Aorta (tissue), 5 donors: ENCODE data around the gene UTP3. TPM values are rescaled to one million over a fixed set of nuclear protein-coding genes. Genes with fewer than 3 reads are reported as not detected.
"Not testable (repeated sequence)": the region's sequence is repeated elsewhere in the genome, so short reads cannot be mapped to it uniquely, and the experiment has no call there.

ENCODE experiments used
- ATAC-seq: fragments of 200-7000 bp; cut with Tn5 transposase; one replicate; pipeline ENCODE4 v1.9.1; 2022; ENCODE audit warnings: moderate library complexity; ENCODE audit not compliant: low FRiP score
- DNase-seq, 2 donors: peaks; one replicate each; pipeline ENCODE4 v3.0.0-alpha.2; 2020
- H3K27ac ChIP-seq, 2 donors: one replicate each; pipeline ENCODE4 v1.5.1; 2013; ENCODE audit warnings: low read length in 2 of 2, mild to moderate bottlenecking in 2 of 2, moderate library complexity in 2 of 2, control low read depth in 1 of 2, inconsistent platforms in 1 of 2, low read depth in 1 of 2
- H3K27me3 ChIP-seq, 2 donors: one replicate each; pipeline ENCODE4 v1.6.1; 2013; ENCODE audit warnings: control low read depth in 1 of 2, low read length in 1 of 2, mild to moderate bottlenecking in 1 of 2, moderate library complexity in 1 of 2; ENCODE audit not compliant: insufficient read depth in 2 of 2, control insufficient read depth in 1 of 2
- H3K36me3 ChIP-seq, 2 donors: one replicate each; pipeline ENCODE4 v1.6.1; 2013; ENCODE audit warnings: control low read depth in 1 of 2, low read length in 1 of 2, mild to moderate bottlenecking in 1 of 2; ENCODE audit not compliant: insufficient read depth in 2 of 2, control insufficient read depth in 1 of 2
- H3K4me1 ChIP-seq, 2 donors: one replicate each; pipeline ENCODE4 v1.6.1; 2013; ENCODE audit warnings: low read length in 2 of 2, control low read depth in 1 of 2, mild to moderate bottlenecking in 1 of 2, moderate library complexity in 1 of 2; ENCODE audit not compliant: insufficient read depth in 2 of 2, control insufficient read depth in 1 of 2
- H3K4me3 ChIP-seq, 2 donors: one replicate each; pipeline ENCODE4 v1.5.1; 2013; ENCODE audit warnings: low read length in 2 of 2, control low read depth in 1 of 2, mild to moderate bottlenecking in 1 of 2
- H3K9me3 ChIP-seq: one replicate; pipeline ENCODE4 v1.6.1; 2013; ENCODE audit warnings: mild to moderate bottlenecking, low read length; ENCODE audit not compliant: control insufficient read depth
- WGBS, 2 donors: extraction: QIAGEN DNeasy Blood & Tissue Kit; methylation state at CpG; one replicate each; pipeline ENCODE4 v1.1.7; 2013; 5-methylcytosine and 5-hydroxymethylcytosine counted together
- intact Hi-C, 2 donors: fragments of 100-400 bp; cut with DNase I; formaldehyde crosslinking; loops; one replicate each; pipeline versions ENCODE4 v1.14.2 to v1.15.0; 2022
- polyA plus RNA-seq, 2 donors: library from polyadenylated mRNA; stranded (reverse); fragments of 200-250 nt; gene quantifications; one replicate each; pipeline ENCODE4 v1.2.3, GENCODE V29; 2013
- total RNA-seq, 2 donors: library from RNA; stranded (reverse); fragmentation: NEBNext Ultra II Directional; extraction: Animal tissue kit (Norgen Biotek cat#: 25700); gene quantifications; one replicate each; pipeline ENCODE4 v1.2.1, GENCODE V29; 2021
- donor health status: healthy with polysubstance abuse.
- donor health status: Bipolar disorder and iron deficiency.
- donor health status: DM: no; HTN: no; CAD: no.
- donor health status: DM: no; HTN: no; CAD: no.
- donor health status: DM: yes; HTN: yes; CAD: no.

Gene UTP3
- total and polyA plus RNA-seq, 4 donors = 17.6 to 25.0 (median 22.5) TPM

DNA sequence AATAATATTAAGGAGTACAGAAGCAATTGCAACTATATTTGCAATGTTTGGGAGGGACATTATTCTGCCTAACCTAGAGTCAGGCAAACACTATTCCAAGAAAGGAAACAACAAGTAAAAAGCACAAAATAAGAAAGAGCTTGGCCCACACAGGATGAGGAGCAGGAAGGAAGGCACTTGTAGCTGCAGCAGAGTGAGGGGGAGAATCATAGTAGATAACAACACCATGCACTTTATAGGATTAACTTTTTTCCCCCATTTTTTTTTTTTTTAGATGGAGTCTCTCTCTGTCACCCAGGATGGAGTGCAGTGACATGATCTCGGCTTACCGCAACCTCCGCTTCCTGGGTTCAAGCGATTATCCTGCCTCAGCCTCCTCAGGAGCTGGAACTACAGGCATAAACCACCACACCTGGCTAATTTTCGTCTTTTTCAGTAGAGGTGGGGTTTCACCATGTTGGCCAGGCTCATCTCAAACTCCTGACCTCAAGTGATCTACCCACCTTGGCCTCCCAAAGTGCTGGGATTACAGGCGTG lies 11.7 kb upstream of the UTP3 start:
- Histone ChIP-seq H3K36me3 (no peaks in the 10 kb centered on the region), H3K27ac (no peak overlapping the region), H3K27me3 (no peaks in the 10 kb centered on the region), H3K9me3 (no peaks in the 10 kb centered on the region), H3K4me3 (no peak overlapping the region), H3K4me1 (no peaks in the 10 kb centered on the region)
- 94 to 95% methylated on average over 6 of the region's 6 CpGs for WGBS, 2 donors
- intact Hi-C loops = no loop called here
- ATAC-seq (no peak), DNase-seq (no peak)

DNA sequence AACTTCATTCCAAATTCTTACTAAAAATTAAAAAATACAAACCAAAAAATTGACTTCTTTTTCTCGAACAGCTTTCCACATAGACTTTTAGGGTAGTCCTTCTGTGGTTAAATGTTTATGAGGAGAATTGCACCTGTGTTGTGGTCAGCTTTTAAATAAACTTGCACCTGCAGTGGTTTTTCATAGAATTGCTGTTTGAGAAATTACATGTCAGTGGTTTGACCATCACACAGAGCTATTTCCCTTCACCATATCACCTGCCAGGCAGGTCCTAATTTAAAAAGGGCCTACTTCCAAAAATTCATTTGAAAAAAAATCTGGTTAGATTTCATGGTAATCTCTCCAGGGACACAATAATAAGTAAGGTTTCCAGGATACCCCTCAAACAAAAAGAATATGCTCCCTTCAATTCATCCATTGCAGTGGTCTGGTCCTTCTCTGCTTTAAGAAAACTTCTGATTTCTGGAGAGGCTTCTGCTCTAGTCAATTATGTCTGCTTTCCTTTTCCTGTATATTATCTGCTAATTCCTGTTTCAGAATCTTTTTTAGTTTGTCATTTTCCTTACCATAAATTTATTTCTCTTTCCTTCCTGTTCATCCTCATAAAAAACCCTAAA lies 9.8 kb upstream of the UTP3 start:
- no peak for ATAC-seq
- 92 to 94% methylated on average over 1 of the region's 1 CpG for WGBS, 2 donors
- H3K36me3 ChIP-seq = no peaks in the 10 kb centered on the region
- H3K27ac ChIP-seq = no peak overlapping the region
- H3K4me1 ChIP-seq = no peaks in the 10 kb centered on the region
- DNase-seq = no peak
- H3K9me3 ChIP-seq = no peaks in the 10 kb centered on the region
- intact Hi-C loops = no loop called here
- no peaks in the 10 kb centered on the region for H3K27me3 ChIP-seq
- no peak overlapping the region for H3K4me3 ChIP-seq

DNA sequence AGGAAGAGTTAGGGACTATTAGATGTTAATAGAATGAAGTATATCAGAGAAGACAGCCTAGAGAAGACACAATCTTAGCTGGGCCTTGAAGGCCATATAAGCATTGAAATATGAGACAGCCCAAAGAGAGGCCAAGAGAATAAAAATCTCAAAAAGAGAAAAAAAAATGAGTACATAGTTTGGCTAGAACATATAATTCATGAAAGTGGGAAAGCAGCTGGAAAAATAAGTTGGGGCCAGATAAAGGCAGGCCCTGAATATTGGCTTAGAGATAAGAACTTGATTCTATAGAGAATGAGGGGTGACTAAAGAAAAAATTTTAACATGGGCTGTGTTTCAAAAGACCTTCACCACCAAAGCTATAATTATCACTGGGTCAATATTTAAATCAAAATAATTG lies 7.4 kb upstream of the UTP3 start:
- Histone ChIP-seq H3K36me3 (no peaks in the 10 kb centered on the region), H3K9me3 (no peaks in the 10 kb centered on the region), H3K27ac (no peak overlapping the region), H3K4me3 (no peak overlapping the region), H3K4me1 (no peaks in the 10 kb centered on the region), H3K27me3 (no peaks in the 10 kb centered on the region)
- intact Hi-C loops = loop anchor here in 1 of 2 donors (10.0 kb wide), 1 partner anchor 314 kb away; the partner anchor contains the start of gene DCK
- DNase-seq = no peak
- ATAC-seq = no peak

DNA sequence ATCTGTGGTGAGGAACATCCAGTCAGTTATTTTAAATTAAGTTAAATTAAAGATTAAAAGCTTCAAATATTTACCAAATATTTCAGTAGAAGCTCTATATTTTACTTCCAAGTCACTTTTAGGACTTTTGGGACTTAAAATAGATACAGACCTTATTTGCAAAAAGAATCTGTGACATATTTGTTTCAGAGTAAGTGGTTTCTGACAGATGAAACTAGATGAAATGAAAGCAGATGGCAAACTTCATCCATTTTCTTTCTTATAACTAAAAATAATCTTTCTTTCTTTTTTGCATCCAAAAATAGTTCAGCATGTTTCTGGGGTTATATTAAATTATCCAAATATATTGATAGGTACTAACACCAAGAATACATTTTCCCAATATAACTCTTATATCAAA lies 6.6 kb upstream of the UTP3 start:
- Histone ChIP-seq H3K27ac (no peak overlapping the region), H3K36me3 (no peaks in the 10 kb centered on the region), H3K27me3 (no peaks in the 10 kb centered on the region), H3K4me1 (no peaks in the 10 kb centered on the region), H3K4me3 (no peak overlapping the region), H3K9me3 (no peaks in the 10 kb centered on the region)
- ATAC-seq (no peak), DNase-seq (no peak)
- intact Hi-C loops = loop anchor here in 1 of 2 donors (10.0 kb wide), 1 partner anchor 313 kb away; the partner anchor contains the start of gene DCK

DNA sequence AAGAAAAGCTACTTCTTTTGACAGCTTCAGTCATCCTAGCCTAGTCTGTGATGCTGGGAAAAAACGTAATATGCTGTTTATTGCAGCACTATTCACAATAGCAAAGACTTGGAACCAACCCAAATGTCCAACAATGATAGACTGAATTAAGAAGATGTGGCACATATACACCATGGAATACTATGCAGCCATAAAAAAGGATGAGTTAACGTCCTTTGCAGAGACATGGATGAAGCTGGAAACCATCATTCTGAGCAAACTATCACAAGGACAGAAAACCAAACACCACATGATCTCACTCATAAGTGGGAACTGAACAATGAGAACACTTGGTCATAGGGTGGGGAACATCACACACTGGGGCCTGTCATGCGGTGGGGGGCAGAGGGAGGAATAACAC lies 6.2 kb upstream of the UTP3 start:
- H3K27ac ChIP-seq, H3K36me3 ChIP-seq, H3K4me3 ChIP-seq, H3K9me3 ChIP-seq, H3K27me3 ChIP-seq, DNase-seq, ATAC-seq, H3K4me1 ChIP-seq: not testable (repeated sequence)
- WGBS, 2 donors = 74 to 76% methylated on average over 3 of the region's 3 CpGs
- intact Hi-C loops = loop anchor here in 1 of 2 donors (10.0 kb wide), 1 partner anchor 313 kb away; the partner anchor contains the start of gene DCK

DNA sequence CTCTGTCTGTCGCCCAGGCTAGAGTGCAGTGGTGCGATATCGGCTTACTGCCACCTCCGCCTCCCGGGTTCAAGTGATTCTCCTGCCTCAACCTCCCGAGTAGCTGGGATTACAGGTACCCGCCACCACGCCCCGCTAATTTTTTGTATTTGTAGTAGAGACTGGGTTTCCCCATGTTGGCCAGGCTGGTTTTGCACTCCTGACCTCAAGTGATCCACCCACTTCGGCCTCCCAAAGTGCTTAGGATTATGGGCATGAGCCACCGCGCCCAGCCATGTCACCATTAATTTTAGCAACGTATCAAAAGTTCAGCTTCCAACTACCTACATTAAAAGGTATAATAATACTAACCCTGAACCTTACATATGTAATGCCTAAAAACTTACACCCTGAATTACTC lies 940 bp upstream of the UTP3 start:
- Histone ChIP-seq H3K4me3 (peak overlapping the region; percentile 68 to 94), H3K27ac (peak overlapping the region; percentile 90 to 98), H3K4me1 (peaks cover 0 to 5% of the 10 kb centered on the region in 2 donors), H3K36me3 (no peaks in the 10 kb centered on the region), H3K9me3 (no peaks in the 10 kb centered on the region), H3K27me3 (no peaks in the 10 kb centered on the region)
- peak in 1 of 2 donors; percentile 56 for DNase-seq
- intact Hi-C loops = loop anchor here (5.0 to 10.0 kb wide), 3 partner anchors 35 to 307 kb away; partner anchors contain the start of gene DCK (in 1 of the 2)
- WGBS, 2 donors = 69 to 72% methylated on average over 13 of the region's 13 CpGs
- ATAC-seq = no peak

DNA sequence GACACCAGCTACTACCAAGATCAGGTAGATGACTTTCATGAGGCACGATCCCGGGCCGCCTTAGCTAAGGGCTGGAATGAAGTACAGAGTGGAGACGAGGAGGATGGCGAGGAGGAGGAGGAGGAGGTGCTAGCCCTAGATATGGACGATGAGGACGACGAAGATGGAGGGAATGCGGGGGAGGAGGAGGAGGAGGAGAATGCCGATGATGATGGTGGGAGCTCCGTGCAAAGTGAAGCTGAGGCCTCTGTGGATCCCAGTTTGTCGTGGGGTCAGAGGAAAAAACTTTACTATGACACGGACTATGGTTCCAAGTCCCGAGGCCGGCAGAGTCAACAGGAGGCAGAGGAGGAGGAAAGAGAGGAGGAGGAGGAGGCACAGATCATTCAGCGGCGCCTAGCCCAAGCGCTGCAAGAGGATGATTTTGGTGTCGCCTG lies 481 bp downstream of the UTP3 start:
- intact Hi-C loops = loop anchor here (2.0 to 10.0 kb wide), 4 partner anchors 16 to 306 kb away; partner anchors contain the start of gene DCK (in 1 of the 2)
- no peaks in the 10 kb centered on the region for H3K36me3 ChIP-seq
- H3K4me3 ChIP-seq = peak overlapping the region; percentile 65 to 79
- no peaks in the 10 kb centered on the region for H3K9me3 ChIP-seq
- H3K27ac ChIP-seq = peak overlapping the region in 1 of 2 donors; percentile 49
- no peaks in the 10 kb centered on the region for H3K27me3 ChIP-seq
- WGBS, 2 donors = 1% methylated on average over 19 of the region's 19 CpGs
- DNase-seq (no peak), ATAC-seq (peak; percentile 15)
- peaks cover 0 to 5% of the 10 kb centered on the region in 2 donors for H3K4me1 ChIP-seq

DNA sequence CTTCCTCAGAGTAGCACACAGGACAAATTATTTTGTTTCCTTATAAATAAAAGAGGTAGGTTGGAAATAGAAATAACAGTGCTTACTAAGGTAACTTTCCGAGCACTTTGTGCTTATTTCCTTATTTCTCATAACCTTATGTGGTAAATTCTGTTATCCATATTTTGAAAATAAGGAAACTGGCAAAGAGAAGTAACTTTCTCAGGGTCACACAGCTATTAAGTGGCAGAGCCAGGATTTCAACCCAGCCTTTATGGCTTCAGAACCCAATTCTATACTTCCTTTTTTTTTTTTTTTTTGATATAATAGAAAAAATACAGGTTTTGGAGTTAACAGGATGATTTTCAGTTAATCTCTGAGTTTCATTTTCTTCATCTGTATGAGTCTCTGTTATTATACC lies 3.3 kb downstream of the UTP3 start:
- DNase-seq (no peak), ATAC-seq (no peak)
- no peak overlapping the region for H3K27ac ChIP-seq
- peaks cover 0 to 5% of the 10 kb centered on the region in 2 donors for H3K4me1 ChIP-seq
- intact Hi-C loops = no loop called here
- no peaks in the 10 kb centered on the region for H3K36me3 ChIP-seq
- H3K4me3 ChIP-seq = no peak overlapping the region
- no peaks in the 10 kb centered on the region for H3K9me3 ChIP-seq
- 75 to 79% methylated on average over 1 of the region's 1 CpG for WGBS, 2 donors
- no peaks in the 10 kb centered on the region for H3K27me3 ChIP-seq

DNA sequence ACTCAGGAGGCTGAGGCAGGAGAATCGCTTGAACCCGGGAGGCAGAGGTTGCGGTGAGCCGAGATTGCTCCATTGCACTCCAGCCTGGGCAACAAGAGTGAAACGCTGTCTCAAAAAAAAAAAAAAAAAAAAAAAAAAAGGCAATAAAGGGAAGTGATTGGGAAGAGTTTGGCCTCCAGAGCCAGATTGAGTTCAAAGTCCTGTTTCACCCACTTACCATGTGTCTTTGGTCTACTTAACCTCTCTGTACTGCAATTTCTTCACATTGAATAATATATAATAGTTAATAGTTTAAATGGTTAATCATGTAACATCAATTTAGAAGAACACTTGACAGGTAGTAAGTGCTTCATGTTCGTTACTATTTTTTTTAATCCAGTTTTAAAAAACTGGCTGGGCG lies 6.3 kb downstream of the UTP3 start:
- 91 to 95% methylated on average over 7 of the region's 7 CpGs for WGBS, 2 donors
- H3K27ac ChIP-seq, ATAC-seq, H3K27me3 ChIP-seq, intact Hi-C loops, H3K4me3 ChIP-seq, H3K36me3 ChIP-seq, H3K9me3 ChIP-seq, DNase-seq, H3K4me1 ChIP-seq: not testable (repeated sequence)
